ENCODE measurements around the gene YPEL4. TPM values are rescaled to one million over a fixed set of nuclear protein-coding genes. Genes with fewer than 3 reads are reported as not detected.
A peak's percentile ranks its signal among the peaks of the same experiment; 100 is the strongest.

The YPEL4 gene
- total RNA-seq, 1 experiment from 2014 or later = not detected

DNA sequence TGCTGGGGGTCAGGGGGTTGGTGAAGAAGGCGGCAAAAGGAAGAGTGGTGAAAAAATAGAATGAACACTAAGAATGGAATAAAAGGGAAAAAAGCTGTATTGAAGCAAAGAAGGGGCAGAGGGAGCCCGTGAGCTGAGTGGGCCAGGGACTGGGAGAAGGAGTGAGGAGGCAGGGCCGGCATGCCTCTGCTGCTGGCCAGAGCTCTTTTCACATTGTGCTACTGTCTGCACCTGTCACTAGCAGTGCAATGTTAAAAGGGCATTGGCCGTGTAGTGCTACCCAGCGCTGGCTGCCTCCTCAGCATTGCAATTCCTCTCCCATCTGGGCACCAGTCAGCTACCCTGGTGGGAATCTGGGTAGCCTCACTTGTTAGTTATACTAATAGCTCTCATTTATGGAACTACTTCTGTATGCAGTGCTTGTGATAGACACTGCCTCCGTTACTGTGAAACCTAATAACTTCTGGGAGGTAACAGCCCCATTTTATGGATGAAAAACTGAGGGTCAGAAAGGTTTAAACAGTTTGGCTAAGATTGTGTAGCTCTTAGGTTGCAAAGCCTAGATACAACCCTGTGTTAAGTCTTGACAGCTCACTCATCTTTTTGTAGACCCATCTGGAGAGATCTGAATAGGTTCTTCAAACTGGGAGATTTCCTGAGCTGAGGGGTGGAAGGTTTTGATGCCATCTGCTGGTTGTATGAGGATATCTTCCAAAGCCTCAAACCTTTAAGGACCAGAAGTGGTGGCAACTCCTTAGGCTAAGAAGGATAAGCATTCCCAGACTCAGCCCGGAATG is 8.5 kb downstream of the YPEL4 start:
- H3K4me3 ChIP-seq (ENCODE audit: low read length) = no peak overlapping the region
- BruUV-seq (replicated peaks) = no TSS peak
- DNase-seq (peak; percentile 76), ATAC-seq (peak; percentile 26; the same call in 1 of the 2 replicates)
- intact Hi-C loops (cut with micrococcal nuclease) = loop anchor here (1.0 to 2.0 kb wide), 3 partner anchors 73 to 296 kb away; partner anchors contain the start of gene TIMM10
- no peak overlapping the region for H2AFZ ChIP-seq (ENCODE audit: low read length)
- H3K4me2 ChIP-seq (ENCODE audit: low read length) = no peak overlapping the region
- no peak overlapping the region for H3K27ac ChIP-seq (ENCODE audit: low read length)
- H4K20me1 ChIP-seq (ENCODE audit: low read length) = no peaks in the 10 kb centered on the region
- H3K9me2 ChIP-seq (replicated peaks; ENCODE audit: low read length) = no peaks in the 10 kb centered on the region
- no peaks in the 10 kb centered on the region for H3K9me3 ChIP-seq (ENCODE audit: low read length)
- ChIA-PET CTCF (interaction anchor here (0.5 to 2.8 kb wide), 6 partner anchors 15 to 296 kb away, joined by 3 to 16 read pairs (median 6); partner anchors contain the start of gene UBE2L6), POLR2A (ENCODE audit: unreplicated experiment) (interaction anchor here (0.6 kb wide), 1 partner anchor 91 kb away, joined by 3 read pairs; no protein-coding TSS in a partner anchor)
- H3K4me1 ChIP-seq (ENCODE audit: insufficient read depth, low read length) = peaks cover 14% of the 10 kb centered on the region
- no peaks in the 10 kb centered on the region for H3F3A ChIP-seq (ENCODE audit: low read length, unreplicated experiment)
- no peak overlapping the region for H3K9ac ChIP-seq (ENCODE audit: low read length)
- H3K27me3 ChIP-seq (ENCODE audit: low read length) = no peaks in the 10 kb centered on the region
- TF ChIP-seq, protein P1, sequence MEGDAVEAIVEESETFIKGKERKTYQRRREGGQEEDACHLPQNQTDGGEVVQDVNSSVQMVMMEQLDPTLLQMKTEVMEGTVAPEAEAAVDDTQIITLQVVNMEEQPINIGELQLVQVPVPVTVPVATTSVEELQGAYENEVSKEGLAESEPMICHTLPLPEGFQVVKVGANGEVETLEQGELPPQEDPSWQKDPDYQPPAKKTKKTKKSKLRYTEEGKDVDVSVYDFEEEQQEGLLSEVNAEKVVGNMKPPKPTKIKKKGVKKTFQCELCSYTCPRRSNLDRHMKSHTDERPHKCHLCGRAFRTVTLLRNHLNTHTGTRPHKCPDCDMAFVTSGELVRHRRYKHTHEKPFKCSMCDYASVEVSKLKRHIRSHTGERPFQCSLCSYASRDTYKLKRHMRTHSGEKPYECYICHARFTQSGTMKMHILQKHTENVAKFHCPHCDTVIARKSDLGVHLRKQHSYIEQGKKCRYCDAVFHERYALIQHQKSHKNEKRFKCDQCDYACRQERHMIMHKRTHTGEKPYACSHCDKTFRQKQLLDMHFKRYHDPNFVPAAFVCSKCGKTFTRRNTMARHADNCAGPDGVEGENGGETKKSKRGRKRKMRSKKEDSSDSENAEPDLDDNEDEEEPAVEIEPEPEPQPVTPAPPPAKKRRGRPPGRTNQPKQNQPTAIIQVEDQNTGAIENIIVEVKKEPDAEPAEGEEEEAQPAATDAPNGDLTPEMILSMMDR (conservative IDR thresholded peaks at IDR 0.05; ENCODE audit: low read depth, low read length) = peak; percentile 81
- TF ChIP-seq EZH2phosphoT487 (IDR thresholded peaks at IDR 0.05; ENCODE audit: borderline replicate concordance, low read length) = no peak
- no peaks in the 10 kb centered on the region for H3K36me3 ChIP-seq (ENCODE audit: low read depth, low read length)
- H3K79me2 ChIP-seq (ENCODE audit: low read length) = peaks cover 27% of the 10 kb centered on the region

DNA sequence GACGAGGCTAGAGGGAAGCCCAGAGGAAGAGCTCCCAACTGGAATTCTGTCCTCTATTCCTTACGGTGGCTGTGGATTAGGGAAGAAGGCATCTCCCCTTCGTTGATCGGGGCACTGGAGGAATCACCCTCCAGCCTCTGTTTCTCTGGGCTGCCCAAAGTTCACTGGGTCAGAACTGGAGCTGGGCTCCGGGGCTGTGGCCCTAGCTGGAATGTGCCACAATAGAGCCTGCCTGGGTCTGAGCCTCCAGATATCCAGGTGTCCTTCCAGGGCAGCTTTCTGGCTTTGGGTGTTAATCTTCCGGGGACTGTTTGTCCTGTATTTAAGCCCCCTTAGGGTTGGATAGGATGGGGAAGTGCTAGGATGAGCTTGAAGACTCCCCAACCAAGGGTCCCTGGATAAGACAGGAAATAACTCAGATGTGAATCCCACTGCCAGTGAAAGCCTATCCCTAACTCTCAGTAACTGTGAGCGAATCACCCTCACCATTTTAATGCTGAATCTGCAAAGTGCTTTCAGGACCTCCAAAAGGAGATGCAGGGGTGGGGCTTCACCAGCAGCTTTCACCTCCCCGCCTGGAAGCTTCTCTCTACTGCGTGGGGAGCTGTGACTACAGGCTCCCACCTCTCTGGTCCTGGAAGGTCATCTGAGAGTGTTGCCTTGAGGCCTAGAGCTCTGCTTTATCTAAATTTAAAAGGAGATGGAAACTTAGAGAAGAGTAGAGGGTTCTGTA is 9.5 kb downstream of the YPEL4 start:
- no peaks in the 10 kb centered on the region for H3K27me3 ChIP-seq (ENCODE audit: low read length)
- H4K20me1 ChIP-seq (ENCODE audit: low read length) = no peaks in the 10 kb centered on the region
- intact Hi-C loops (cut with micrococcal nuclease) = loop anchor here (2.0 kb wide), 1 partner anchor 295 kb away; no protein-coding TSS in a partner anchor
- peaks cover 27% of the 10 kb centered on the region for H3K79me2 ChIP-seq (ENCODE audit: low read length)
- H3K4me2 ChIP-seq (ENCODE audit: low read length) = peak overlapping the region; percentile 97
- TF ChIP-seq EZH2 (IDR thresholded peaks at IDR 0.05; ENCODE audit: low read length, unreplicated experiment) (no peak), EZH2phosphoT487 (IDR thresholded peaks at IDR 0.05; ENCODE audit: borderline replicate concordance, low read length) (no peak)
- H2AFZ ChIP-seq (ENCODE audit: low read length) = no peak overlapping the region
- ChIA-PET POLR2A (ENCODE audit: unreplicated experiment) (interaction anchor here (0.6 kb wide), 2 partner anchors 58 to 92 kb away, joined by 3 read pairs; no protein-coding TSS in a partner anchor), CTCF (interaction anchor here (1.9 to 2.8 kb wide), 3 partner anchors 72 to 295 kb away, joined by 10 to 16 read pairs (median 12); partner anchors contain the start of gene UBE2L6)
- H3K4me1 ChIP-seq (ENCODE audit: insufficient read depth, low read length) = peaks cover 14% of the 10 kb centered on the region
- no peak overlapping the region for H3K9ac ChIP-seq (ENCODE audit: low read length)
- no peak for ATAC-seq
- H3F3A ChIP-seq (ENCODE audit: low read length, unreplicated experiment) = no peaks in the 10 kb centered on the region
- H3K9me3 ChIP-seq (ENCODE audit: low read length) = no peaks in the 10 kb centered on the region
- H3K27ac ChIP-seq (ENCODE audit: low read length) = no peak overlapping the region
- DNase-seq = no peak
- peak overlapping the region; percentile 91; the same call in 1 of the 2 replicates for H3K4me3 ChIP-seq (ENCODE audit: low read length)
- BruUV-seq (replicated peaks) = no TSS peak
- no peaks in the 10 kb centered on the region for H3K36me3 ChIP-seq (ENCODE audit: low read depth, low read length)
- H3K9me2 ChIP-seq (replicated peaks; ENCODE audit: low read length) = no peaks in the 10 kb centered on the region
